ENCODE results near the gene GBA2.

DNA sequence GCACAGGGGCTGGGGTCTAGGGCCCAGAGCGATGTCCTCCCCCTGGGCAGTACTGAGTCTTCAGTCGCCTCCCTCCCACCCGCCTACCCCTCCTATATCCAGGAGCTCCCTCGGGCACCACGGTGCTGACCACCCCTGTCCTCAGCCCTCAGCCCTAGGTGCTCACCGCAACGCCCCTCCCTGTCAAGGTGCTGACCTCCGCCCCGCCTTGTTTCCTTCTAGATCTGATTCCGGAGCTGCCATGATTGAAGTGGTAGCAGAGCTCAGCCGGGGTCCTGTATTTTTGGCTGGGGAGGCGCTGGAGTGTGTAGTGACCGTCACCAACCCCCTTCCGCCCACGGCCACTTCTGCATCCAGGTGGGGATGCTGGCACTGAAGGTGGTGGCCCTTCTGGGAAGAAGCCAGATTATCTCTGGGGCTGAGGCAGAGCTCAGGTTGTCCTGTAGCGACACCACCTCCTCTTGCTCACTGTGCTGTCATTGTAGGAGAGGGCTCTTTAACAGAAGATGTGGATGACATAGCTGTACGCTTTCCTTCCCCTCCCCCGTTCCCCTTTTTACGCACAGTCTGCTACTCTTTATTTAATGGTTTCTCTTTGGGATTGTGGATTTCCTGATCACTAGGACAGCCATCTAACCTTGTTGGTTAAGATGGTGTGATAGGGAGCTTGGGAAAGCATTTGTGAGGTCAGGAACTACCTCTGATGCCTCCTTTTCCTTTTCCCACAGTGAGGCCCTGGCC is 657 bp upstream of the GBA2 start:
- TF ChIP-seq, protein P1, sequence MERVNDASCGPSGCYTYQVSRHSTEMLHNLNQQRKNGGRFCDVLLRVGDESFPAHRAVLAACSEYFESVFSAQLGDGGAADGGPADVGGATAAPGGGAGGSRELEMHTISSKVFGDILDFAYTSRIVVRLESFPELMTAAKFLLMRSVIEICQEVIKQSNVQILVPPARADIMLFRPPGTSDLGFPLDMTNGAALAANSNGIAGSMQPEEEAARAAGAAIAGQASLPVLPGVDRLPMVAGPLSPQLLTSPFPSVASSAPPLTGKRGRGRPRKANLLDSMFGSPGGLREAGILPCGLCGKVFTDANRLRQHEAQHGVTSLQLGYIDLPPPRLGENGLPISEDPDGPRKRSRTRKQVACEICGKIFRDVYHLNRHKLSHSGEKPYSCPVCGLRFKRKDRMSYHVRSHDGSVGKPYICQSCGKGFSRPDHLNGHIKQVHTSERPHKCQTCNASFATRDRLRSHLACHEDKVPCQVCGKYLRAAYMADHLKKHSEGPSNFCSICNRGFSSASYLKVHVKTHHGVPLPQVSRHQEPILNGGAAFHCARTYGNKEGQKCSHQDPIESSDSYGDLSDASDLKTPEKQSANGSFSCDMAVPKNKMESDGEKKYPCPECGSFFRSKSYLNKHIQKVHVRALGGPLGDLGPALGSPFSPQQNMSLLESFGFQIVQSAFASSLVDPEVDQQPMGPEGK (CRISPR knock-in tag; IDR thresholded peaks at IDR 0.05; ENCODE audit: borderline replicate concordance) = no peak
- TF ChIP-seq OSR1 (CRISPR knock-in tag; IDR thresholded peaks at IDR 0.05) = no peak
- no peak for TF ChIP-seq BACH2 (CRISPR knock-in tag; IDR thresholded peaks at IDR 0.05; ENCODE audit: borderline replicate concordance)
- no peak for TF ChIP-seq ZNF8 (CRISPR knock-in tag; IDR thresholded peaks at IDR 0.05)
- TF ChIP-seq CSDC2 (CRISPR knock-in tag; IDR thresholded peaks at IDR 0.05) = no peak
- TF ChIP-seq ZNF70 (CRISPR knock-in tag; IDR thresholded peaks at IDR 0.05) = no peak
- TF ChIP-seq ZFP3 (CRISPR knock-in tag; IDR thresholded peaks at IDR 0.05) = no peak
- TF ChIP-seq, protein P2, sequence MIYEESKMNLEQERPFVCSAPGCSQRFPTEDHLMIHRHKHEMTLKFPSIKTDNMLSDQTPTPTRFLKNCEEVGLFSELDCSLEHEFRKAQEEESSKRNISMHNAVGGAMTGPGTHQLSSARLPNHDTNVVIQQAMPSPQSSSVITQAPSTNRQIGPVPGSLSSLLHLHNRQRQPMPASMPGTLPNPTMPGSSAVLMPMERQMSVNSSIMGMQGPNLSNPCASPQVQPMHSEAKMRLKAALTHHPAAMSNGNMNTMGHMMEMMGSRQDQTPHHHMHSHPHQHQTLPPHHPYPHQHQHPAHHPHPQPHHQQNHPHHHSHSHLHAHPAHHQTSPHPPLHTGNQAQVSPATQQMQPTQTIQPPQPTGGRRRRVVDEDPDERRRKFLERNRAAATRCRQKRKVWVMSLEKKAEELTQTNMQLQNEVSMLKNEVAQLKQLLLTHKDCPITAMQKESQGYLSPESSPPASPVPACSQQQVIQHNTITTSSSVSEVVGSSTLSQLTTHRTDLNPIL (CRISPR knock-in tag; IDR thresholded peaks at IDR 0.05; ENCODE audit: low read depth) = no peak
- TF ChIP-seq ZNF565 (CRISPR knock-in tag; conservative IDR thresholded peaks at IDR 0.05; ENCODE audit: low read depth) = no peak
- TF ChIP-seq ZC3H10 (CRISPR knock-in tag; IDR thresholded peaks at IDR 0.05) = no peak
